SK-N-SH (cell line): Measurements from ENCODE around the gene FCHSD2.

Experiments
- EP300 ChIP-seq, 2 experiments: IDR thresholded peaks; 2 replicates each; pipeline versions ENCODE4 v1.4.0 to v1.6.1; 2012; ENCODE audit warnings: borderline replicate concordance in 1 of 2, low read depth in 1 of 2, low read length in 1 of 2
- EZH2phosphoT487 ChIP-seq: fragments of 200-600 bp; sonication (generic); IDR thresholded peaks from 2 replicates; pipeline ENCODE4 v1.6.1; 2017; ENCODE audit warnings: low read depth, mixed run types, mild to moderate bottlenecking, antibody characterized with exemption, moderate library complexity, borderline replicate concordance
- TF ChIP-seq, protein P1 (sequence below): fragments of 200-600 bp; sonication (generic); IDR thresholded peaks from 2 replicates; pipeline ENCODE4 v1.6.1; 2017; ENCODE audit warnings: antibody characterized with exemption, mild to moderate bottlenecking, moderate library complexity
- TF ChIP-seq, protein P2 (sequence below): IDR thresholded peaks from 2 replicates; pipeline ENCODE4 v1.4.0; 2012; ENCODE audit warnings: low read depth
- TF ChIP-seq, protein P3 (sequence below): IDR thresholded peaks from 2 replicates; pipeline ENCODE4 v1.4.0; 2012; ENCODE audit warnings: low read depth, borderline replicate concordance
- TF ChIP-seq, protein P4 (sequence below): IDR thresholded peaks from 2 replicates; pipeline ENCODE4 v1.6.1; 2012; ENCODE audit warnings: mild to moderate bottlenecking, low read depth, low read length, moderate library complexity

DNA sequence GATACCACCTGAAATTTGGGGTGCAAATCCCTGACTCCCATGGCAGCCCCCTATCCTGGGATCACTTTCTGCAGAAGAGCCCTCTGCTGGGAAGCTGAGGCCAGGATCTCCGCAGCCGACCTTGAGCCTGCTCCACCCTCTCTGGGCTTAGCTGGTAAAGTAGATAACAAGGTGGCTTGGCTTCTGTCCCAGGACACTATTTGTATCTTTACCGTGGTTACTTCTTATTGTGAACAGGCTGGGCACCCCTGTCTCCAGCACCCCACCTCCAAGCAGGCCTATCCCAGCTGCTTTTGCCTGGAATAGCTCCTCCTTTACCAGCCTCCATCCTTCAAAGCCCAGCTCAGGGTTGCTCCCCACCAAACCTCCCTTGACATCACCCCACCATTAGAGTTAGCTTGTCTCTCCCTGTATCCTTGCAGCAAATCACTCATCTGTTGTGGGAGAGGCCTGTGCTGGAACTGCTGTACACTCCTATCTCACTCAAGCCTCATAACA is 40.8 kb upstream of the FCHSD2 start:
- TF ChIP-seq, protein P1, sequence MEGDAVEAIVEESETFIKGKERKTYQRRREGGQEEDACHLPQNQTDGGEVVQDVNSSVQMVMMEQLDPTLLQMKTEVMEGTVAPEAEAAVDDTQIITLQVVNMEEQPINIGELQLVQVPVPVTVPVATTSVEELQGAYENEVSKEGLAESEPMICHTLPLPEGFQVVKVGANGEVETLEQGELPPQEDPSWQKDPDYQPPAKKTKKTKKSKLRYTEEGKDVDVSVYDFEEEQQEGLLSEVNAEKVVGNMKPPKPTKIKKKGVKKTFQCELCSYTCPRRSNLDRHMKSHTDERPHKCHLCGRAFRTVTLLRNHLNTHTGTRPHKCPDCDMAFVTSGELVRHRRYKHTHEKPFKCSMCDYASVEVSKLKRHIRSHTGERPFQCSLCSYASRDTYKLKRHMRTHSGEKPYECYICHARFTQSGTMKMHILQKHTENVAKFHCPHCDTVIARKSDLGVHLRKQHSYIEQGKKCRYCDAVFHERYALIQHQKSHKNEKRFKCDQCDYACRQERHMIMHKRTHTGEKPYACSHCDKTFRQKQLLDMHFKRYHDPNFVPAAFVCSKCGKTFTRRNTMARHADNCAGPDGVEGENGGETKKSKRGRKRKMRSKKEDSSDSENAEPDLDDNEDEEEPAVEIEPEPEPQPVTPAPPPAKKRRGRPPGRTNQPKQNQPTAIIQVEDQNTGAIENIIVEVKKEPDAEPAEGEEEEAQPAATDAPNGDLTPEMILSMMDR: no peak
- TF ChIP-seq, protein P2, sequence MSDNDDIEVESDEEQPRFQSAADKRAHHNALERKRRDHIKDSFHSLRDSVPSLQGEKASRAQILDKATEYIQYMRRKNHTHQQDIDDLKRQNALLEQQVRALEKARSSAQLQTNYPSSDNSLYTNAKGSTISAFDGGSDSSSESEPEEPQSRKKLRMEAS: no peak
- TF ChIP-seq EP300 (IDR thresholded peaks at IDR 0.05; ENCODE audit: borderline replicate concordance in 1 of 2, low read depth in 1 of 2, low read length in 1 of 2): no peak
- TF ChIP-seq EZH2phosphoT487: no peak
- TF ChIP-seq, protein P3, sequence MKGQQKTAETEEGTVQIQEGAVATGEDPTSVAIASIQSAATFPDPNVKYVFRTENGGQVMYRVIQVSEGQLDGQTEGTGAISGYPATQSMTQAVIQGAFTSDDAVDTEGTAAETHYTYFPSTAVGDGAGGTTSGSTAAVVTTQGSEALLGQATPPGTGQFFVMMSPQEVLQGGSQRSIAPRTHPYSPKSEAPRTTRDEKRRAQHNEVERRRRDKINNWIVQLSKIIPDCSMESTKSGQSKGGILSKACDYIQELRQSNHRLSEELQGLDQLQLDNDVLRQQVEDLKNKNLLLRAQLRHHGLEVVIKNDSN: no peak
- TF ChIP-seq, protein P4, sequence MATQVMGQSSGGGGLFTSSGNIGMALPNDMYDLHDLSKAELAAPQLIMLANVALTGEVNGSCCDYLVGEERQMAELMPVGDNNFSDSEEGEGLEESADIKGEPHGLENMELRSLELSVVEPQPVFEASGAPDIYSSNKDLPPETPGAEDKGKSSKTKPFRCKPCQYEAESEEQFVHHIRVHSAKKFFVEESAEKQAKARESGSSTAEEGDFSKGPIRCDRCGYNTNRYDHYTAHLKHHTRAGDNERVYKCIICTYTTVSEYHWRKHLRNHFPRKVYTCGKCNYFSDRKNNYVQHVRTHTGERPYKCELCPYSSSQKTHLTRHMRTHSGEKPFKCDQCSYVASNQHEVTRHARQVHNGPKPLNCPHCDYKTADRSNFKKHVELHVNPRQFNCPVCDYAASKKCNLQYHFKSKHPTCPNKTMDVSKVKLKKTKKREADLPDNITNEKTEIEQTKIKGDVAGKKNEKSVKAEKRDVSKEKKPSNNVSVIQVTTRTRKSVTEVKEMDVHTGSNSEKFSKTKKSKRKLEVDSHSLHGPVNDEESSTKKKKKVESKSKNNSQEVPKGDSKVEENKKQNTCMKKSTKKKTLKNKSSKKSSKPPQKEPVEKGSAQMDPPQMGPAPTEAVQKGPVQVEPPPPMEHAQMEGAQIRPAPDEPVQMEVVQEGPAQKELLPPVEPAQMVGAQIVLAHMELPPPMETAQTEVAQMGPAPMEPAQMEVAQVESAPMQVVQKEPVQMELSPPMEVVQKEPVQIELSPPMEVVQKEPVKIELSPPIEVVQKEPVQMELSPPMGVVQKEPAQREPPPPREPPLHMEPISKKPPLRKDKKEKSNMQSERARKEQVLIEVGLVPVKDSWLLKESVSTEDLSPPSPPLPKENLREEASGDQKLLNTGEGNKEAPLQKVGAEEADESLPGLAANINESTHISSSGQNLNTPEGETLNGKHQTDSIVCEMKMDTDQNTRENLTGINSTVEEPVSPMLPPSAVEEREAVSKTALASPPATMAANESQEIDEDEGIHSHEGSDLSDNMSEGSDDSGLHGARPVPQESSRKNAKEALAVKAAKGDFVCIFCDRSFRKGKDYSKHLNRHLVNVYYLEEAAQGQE: no peak
